HepG2 (cell line): ENCODE results near the gene LRRC3. TPM values are rescaled to one million over a fixed set of nuclear protein-coding genes. Genes with fewer than 3 reads are reported as not detected.
A peak's percentile ranks its signal among the peaks of the same experiment; 100 is the strongest.

ENCODE experiments used
- ATAC-seq: fragments of 200-7000 bp; cut with Tn5 transposase; 3 replicates; pipeline ENCODE4 v1.9.1; 2020; ENCODE audit warnings: mild to moderate bottlenecking, moderate library complexity
- BruUV-seq: library from RNA; stranded (reverse); fragments of 400-500 nt; replicated peaks from 2 replicates; lab custom pipeline; 2021; lab: Mats Ljungman, UMichigan
- CTCF ChIA-PET: fragments of 300-600 bp; formaldehyde crosslinking; extraction: SDS; loops from one replicate; lab custom pipeline; 2021; ENCODE audit warnings: low total read pairs, inconsistent platforms, low intra/inter-chr PET ratio; lab: Yijun Ruan, JAX
- POLR2A ChIA-PET: fragments of 350-600 bp; sonication (Branson Sonifier 250); formaldehyde crosslinking; loops from one replicate; lab custom pipeline; 2020; ENCODE audit warnings: antibody characterized with exemption, inconsistent platforms; lab: Yijun Ruan, JAX
- DNase-seq: peaks from one replicate; pipeline ENCODE4 v3.0.0-alpha.2; 2015; ENCODE audit warnings: low spot score
- FAIRE-seq: peaks from 3 replicates; lab custom pipeline; 2011; peaks lifted over from hg19 to GRCh38; lab: Jason Lieb, UNC
- H2AFZ ChIP-seq: one replicate; pipeline ENCODE4 v1.6.1; 2011; ENCODE audit warnings: low read length, inconsistent platforms
- H3K27ac ChIP-seq: fragments of 300-600 bp; 3 replicates; pipeline ENCODE4 v1.8.0; 2011; ENCODE audit warnings: mixed run types, mild to moderate bottlenecking, mixed read lengths, low read length, inconsistent platforms; ENCODE audit not compliant: insufficient read depth; ENCODE audit errors: extremely low read length
- H3K27me3 ChIP-seq, 2 experiments: fragments of 200-600 bp in 1 of 2; 2 replicates in 1 of 2; 3 replicates in 1 of 2; pipeline versions ENCODE4 v1.6.0 to v1.8.0; 2011; ENCODE audit warnings: low read length in 2 of 2, mild to moderate bottlenecking in 2 of 2, moderate library complexity in 2 of 2, inconsistent platforms in 1 of 2; ENCODE audit not compliant: insufficient read depth in 2 of 2, control insufficient read depth in 1 of 2
- H3K36me3 ChIP-seq, 2 experiments: fragments of 200-600 bp in 1 of 2; replicated peaks in 1 of 2; 2 replicates in 1 of 2; 3 replicates in 1 of 2; pipeline versions ENCODE4 v1.5.1 to v1.8.0; 2011; ENCODE audit warnings: low read length in 2 of 2, inconsistent platforms in 1 of 2; ENCODE audit not compliant: insufficient read depth in 2 of 2, control insufficient read depth in 1 of 2
- H3K4me1 ChIP-seq: 2 replicates; pipeline ENCODE4 v1.5.1; 2012; ENCODE audit warnings: low read length, inconsistent platforms; ENCODE audit not compliant: insufficient read depth
- H3K4me2 ChIP-seq: 2 replicates; pipeline ENCODE4 v1.6.0; 2011; ENCODE audit warnings: low read depth, low read length, inconsistent platforms
- H3K4me3 ChIP-seq, 3 experiments: fragments of 200-600 bp in 1 of 3; sonication (generic), shearing (Covaris generic) in 1 of 3; replicated peaks in 1 of 3; 2 replicates each; pipeline ENCODE4 v1.5.1; 2011 to 2016; ENCODE audit warnings: low read length in 3 of 3, inconsistent platforms in 2 of 3, low read depth in 2 of 3, mild to moderate bottlenecking in 2 of 3, control low read depth in 1 of 3, mixed read lengths in 1 of 3; ENCODE audit not compliant: insufficient read depth in 1 of 3
- H3K79me2 ChIP-seq: one replicate; pipeline ENCODE4 v1.6.1; 2011; ENCODE audit warnings: low read length, inconsistent platforms; ENCODE audit not compliant: insufficient read depth
- H3K9ac ChIP-seq: 2 replicates; pipeline ENCODE4 v1.6.0; 2011; ENCODE audit warnings: mild to moderate bottlenecking, low read depth, low read length, inconsistent platforms; ENCODE audit not compliant: insufficient read depth
- H3K9me3 ChIP-seq: 2 replicates; pipeline ENCODE4 v1.5.1; 2012; ENCODE audit warnings: mild to moderate bottlenecking, low read length
- H4K20me1 ChIP-seq: 2 replicates; pipeline ENCODE4 v1.6.0; 2011; ENCODE audit warnings: inconsistent platforms, mild to moderate bottlenecking, low read length, moderate library complexity; ENCODE audit not compliant: insufficient read depth
- ARNTL ChIP-seq: sonication (generic); formaldehyde crosslinking; IDR thresholded peaks from 2 replicates; pipeline ENCODE4 v1.4.0; 2020; ENCODE audit warnings: mild to moderate bottlenecking, missing genetic modification reagents
- DMAP1 ChIP-seq: IDR thresholded peaks from 2 replicates; pipeline ENCODE4 v1.6.1; 2016
- KDM5B ChIP-seq: sonication (generic); formaldehyde crosslinking; IDR thresholded peaks from 2 replicates; pipeline ENCODE4 v1.4.0; 2020; ENCODE audit warnings: missing genetic modification reagents, mild to moderate bottlenecking, borderline replicate concordance
- PHF8 ChIP-seq: sonication (generic); formaldehyde crosslinking; IDR thresholded peaks from 2 replicates; pipeline ENCODE4 v1.5.0; 2020; ENCODE audit warnings: missing genetic modification reagents
- RFXANK ChIP-seq: IDR thresholded peaks from 2 replicates; pipeline ENCODE4 v1.6.1; 2016
- SP1 ChIP-seq, 2 experiments: fragments of 450-650 bp in 1 of 2; sonication (generic) in 1 of 2; formaldehyde crosslinking in 1 of 2; IDR thresholded peaks; 2 replicates each; pipeline versions ENCODE4 v1.4.0 to v1.6.1; 2016 to 2020; ENCODE audit warnings: missing genetic modification reagents in 1 of 2
- ZFP41 ChIP-seq: sonication (generic); formaldehyde crosslinking; IDR thresholded peaks from 2 replicates; pipeline ENCODE4 v1.4.0; 2020; ENCODE audit warnings: mild to moderate bottlenecking, missing genetic modification reagents, borderline replicate concordance
- ZFP90 ChIP-seq: sonication (generic); formaldehyde crosslinking; IDR thresholded peaks from 2 replicates; pipeline ENCODE4 v1.8.0; 2022; ENCODE audit warnings: missing genetic modification reagents, mild to moderate bottlenecking, inconsistent platforms, borderline replicate concordance
- ZNF547 ChIP-seq: sonication (generic); formaldehyde crosslinking; IDR thresholded peaks from 2 replicates; pipeline ENCODE4 v1.5.1; 2020; ENCODE audit warnings: mild to moderate bottlenecking, missing genetic modification reagents
- ZNF709 ChIP-seq: sonication (generic); formaldehyde crosslinking; IDR thresholded peaks from 2 replicates; pipeline ENCODE4 v1.5.0; 2020; ENCODE audit warnings: mild to moderate bottlenecking, missing genetic modification reagents
- ZNF747 ChIP-seq: sonication (generic); formaldehyde crosslinking; IDR thresholded peaks from 2 replicates; pipeline ENCODE4 v1.8.1; 2023; ENCODE audit warnings: missing genetic modification reagents, mild to moderate bottlenecking, borderline replicate concordance
- WGBS: methylation state at CpG from one replicate; pipeline ENCODE4 v1.1.6; 2017; ENCODE audit warnings: low lambda C conversion rate; 5-methylcytosine and 5-hydroxymethylcytosine counted together
- in situ Hi-C: cut with HindIII; loops from 2 replicates; pipeline ENCODE4 v1.10.0; 2017; ENCODE audit warnings: low pct_unique_long_range_greater_than_20kb; ENCODE audit not compliant: extremely low pct_ligation_motif_present
- intact Hi-C: fragments of 100-400 bp; cut with micrococcal nuclease; formaldehyde crosslinking; loops from one replicate; pipeline ENCODE4 v1.10.0; 2022; ENCODE audit not compliant: unreplicated experiment
- polyA plus RNA-seq, 8 experiments: library from polyadenylated mRNA; depleted of rRNA in 3 of 8; stranded (reverse) in 7 of 8; unstranded in 1 of 8; fragments of >200 nt; fragmentation: Illumina TruSeq in 4 of 8; extraction: Trizol in 4 of 8; gene quantifications; 2 replicates each; pipeline versions ENCODE4 v1.2.1 to v1.2.3, GENCODE V29; 2011 to 2016; ENCODE audit warnings: low read depth in 4 of 8, missing spikeins in 1 of 8, mixed read lengths in 1 of 8; ENCODE audit not compliant: insufficient read depth in 1 of 8
- total RNA-seq, 5 experiments: library from RNA; depleted of rRNA; stranded (reverse); fragments of >200 nt; fragmentation: Illumina TruSeq; extraction: Trizol; gene quantifications; 2 replicates each; pipeline ENCODE4 v1.2.3, GENCODE V29; 2016; ENCODE audit warnings: low read depth in 1 of 5
- TF ChIP-seq, protein P1 (sequence below): sonication (generic); formaldehyde crosslinking; IDR thresholded peaks from 2 replicates; pipeline ENCODE4 v1.4.0; 2020; ENCODE audit warnings: missing genetic modification reagents, borderline replicate concordance
- TF ChIP-seq, protein P2 (sequence below): IDR thresholded peaks from 2 replicates; pipeline ENCODE4 v1.4.0; 2020; ENCODE audit warnings: mild to moderate bottlenecking, missing genetic modification reagents
- TF ChIP-seq, protein P3 (sequence below): sonication (generic); formaldehyde crosslinking; conservative IDR thresholded peaks from 2 replicates; pipeline ENCODE4 v1.8.0; 2022; ENCODE audit warnings: missing genetic modification reagents

LRRC3 gene
- total and polyA plus RNA-seq, 2 of the 13 experiments (the other 11 are each of a cell fraction or from before 2014, with no cell fraction given), result 4.8 to 16.5 TPM

GRCh38 chr21:44506279-44507255 lies 51.3 kb downstream of the LRRC3 start (continued):
- TF ChIP-seq, protein P1, sequence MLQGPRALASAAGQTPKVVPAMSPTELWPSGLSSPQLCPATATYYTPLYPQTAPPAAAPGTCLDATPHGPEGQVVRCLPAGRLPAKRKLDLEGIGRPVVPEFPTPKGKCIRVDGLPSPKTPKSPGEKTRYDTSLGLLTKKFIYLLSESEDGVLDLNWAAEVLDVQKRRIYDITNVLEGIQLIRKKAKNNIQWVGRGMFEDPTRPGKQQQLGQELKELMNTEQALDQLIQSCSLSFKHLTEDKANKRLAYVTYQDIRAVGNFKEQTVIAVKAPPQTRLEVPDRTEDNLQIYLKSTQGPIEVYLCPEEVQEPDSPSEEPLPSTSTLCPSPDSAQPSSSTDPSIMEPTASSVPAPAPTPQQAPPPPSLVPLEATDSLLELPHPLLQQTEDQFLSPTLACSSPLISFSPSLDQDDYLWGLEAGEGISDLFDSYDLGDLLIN (CRISPR knock-in tag), result no peak
- TF ChIP-seq ZFP41, result no peak
- TF ChIP-seq ZNF547 (CRISPR knock-in tag), result no peak
- TF ChIP-seq PHF8 (CRISPR knock-in tag), result peak; percentile 55
- TF ChIP-seq ARNTL (CRISPR knock-in tag), result no peak
- peak; percentile 69; the same call in 1 of the 2 replicates for TF ChIP-seq KDM5B (CRISPR knock-in tag)

DNA sequence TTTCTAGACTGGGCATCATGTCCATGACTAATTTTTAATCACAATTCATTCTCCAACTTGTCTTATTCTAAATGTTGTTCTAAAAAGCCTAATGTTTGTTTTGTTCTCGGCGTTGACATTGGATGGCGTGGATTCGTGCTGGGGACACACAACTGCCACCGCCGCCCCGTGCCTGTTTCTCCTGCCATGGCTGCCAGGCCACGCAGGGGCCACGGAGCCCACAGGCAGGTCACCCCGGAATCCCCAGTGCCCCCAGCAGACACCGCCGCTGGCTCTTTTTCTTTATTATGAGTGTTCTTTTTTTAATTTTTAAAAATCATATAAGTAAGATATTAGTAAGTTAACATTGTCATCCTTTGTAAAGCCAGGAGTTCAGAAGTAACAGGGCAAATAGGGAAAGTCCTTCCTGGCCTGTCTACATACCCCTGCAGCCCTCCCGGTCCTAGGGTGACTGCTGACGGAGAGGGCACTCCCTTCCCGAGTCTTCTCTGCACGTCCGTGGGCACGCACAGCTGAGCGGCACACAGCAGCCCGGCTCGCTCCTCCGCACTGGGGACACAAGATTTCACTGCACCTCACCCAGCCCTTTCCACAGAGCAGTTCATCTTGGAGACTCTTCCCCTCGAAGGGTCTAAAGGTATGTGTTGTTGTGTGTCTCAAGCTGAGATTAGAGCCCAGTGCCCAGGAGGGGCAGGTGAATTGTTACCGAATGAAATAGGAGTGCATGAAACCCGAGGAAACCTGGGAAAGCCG lies 52.5 kb downstream of the LRRC3 start:
- peaks cover 61% of the 10 kb centered on the region for H3K4me1 ChIP-seq
- FAIRE-seq (no peak), ATAC-seq (no peak), DNase-seq (no peak)
- no peaks in the 10 kb centered on the region for H4K20me1 ChIP-seq
- ChIA-PET CTCF (no interaction called here), POLR2A (interaction anchor here (0.7 kb wide), 1 partner anchor 10 kb away, joined by 3 read pairs; no protein-coding TSS in a partner anchor)
- no peak overlapping the region for H2AFZ ChIP-seq
- TF ChIP-seq ZNF747 (CRISPR knock-in tag) (0 out of 2 replicates have a peak, but pooled peaks have one; percentile 2), SP1 (IDR thresholded peaks at IDR 0.05) (no peak), SP1 (CRISPR knock-in tag; IDR thresholded peaks at IDR 0.05) (no peak), RFXANK (CRISPR knock-in tag) (no peak), ZNF709 (CRISPR knock-in tag) (no peak), DMAP1 (CRISPR knock-in tag) (no peak), ZFP90 (CRISPR knock-in tag) (no peak)
- TF ChIP-seq, protein P2, sequence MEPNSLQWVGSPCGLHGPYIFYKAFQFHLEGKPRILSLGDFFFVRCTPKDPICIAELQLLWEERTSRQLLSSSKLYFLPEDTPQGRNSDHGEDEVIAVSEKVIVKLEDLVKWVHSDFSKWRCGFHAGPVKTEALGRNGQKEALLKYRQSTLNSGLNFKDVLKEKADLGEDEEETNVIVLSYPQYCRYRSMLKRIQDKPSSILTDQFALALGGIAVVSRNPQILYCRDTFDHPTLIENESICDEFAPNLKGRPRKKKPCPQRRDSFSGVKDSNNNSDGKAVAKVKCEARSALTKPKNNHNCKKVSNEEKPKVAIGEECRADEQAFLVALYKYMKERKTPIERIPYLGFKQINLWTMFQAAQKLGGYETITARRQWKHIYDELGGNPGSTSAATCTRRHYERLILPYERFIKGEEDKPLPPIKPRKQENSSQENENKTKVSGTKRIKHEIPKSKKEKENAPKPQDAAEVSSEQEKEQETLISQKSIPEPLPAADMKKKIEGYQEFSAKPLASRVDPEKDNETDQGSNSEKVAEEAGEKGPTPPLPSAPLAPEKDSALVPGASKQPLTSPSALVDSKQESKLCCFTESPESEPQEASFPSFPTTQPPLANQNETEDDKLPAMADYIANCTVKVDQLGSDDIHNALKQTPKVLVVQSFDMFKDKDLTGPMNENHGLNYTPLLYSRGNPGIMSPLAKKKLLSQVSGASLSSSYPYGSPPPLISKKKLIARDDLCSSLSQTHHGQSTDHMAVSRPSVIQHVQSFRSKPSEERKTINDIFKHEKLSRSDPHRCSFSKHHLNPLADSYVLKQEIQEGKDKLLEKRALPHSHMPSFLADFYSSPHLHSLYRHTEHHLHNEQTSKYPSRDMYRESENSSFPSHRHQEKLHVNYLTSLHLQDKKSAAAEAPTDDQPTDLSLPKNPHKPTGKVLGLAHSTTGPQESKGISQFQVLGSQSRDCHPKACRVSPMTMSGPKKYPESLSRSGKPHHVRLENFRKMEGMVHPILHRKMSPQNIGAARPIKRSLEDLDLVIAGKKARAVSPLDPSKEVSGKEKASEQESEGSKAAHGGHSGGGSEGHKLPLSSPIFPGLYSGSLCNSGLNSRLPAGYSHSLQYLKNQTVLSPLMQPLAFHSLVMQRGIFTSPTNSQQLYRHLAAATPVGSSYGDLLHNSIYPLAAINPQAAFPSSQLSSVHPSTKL, result no peak
- TF ChIP-seq, protein P3, sequence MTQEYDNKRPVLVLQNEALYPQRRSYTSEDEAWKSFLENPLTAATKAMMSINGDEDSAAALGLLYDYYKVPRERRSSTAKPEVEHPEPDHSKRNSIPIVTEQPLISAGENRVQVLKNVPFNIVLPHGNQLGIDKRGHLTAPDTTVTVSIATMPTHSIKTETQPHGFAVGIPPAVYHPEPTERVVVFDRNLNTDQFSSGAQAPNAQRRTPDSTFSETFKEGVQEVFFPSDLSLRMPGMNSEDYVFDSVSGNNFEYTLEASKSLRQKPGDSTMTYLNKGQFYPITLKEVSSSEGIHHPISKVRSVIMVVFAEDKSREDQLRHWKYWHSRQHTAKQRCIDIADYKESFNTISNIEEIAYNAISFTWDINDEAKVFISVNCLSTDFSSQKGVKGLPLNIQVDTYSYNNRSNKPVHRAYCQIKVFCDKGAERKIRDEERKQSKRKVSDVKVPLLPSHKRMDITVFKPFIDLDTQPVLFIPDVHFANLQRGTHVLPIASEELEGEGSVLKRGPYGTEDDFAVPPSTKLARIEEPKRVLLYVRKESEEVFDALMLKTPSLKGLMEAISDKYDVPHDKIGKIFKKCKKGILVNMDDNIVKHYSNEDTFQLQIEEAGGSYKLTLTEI (CRISPR knock-in tag), result no peak
- intact Hi-C loops (no loop called here), in situ Hi-C loops (loop anchor here (5.0 kb wide), 1 partner anchor 229 kb away; no protein-coding TSS in a partner anchor)
- H3K36me3 ChIP-seq, result peaks cover 14 to 19% of the 10 kb centered on the region in 2 experiments
- peak overlapping the region; percentile 91 for H3K27ac ChIP-seq
- peak overlapping the region; percentile 98 for H3K4me2 ChIP-seq
- H3K27me3 ChIP-seq, result no peaks in the 10 kb centered on the region; a peak in 1 of 5 replicates
- BruUV-seq, result no TSS peak
- H3K9me3 ChIP-seq, result no peaks in the 10 kb centered on the region
- H3K79me2 ChIP-seq, result peaks cover 25% of the 10 kb centered on the region
- H3K9ac ChIP-seq, result peak overlapping the region; percentile 83
- 85% methylated on average over 25 of the region's 26 CpGs for WGBS
- peak overlapping the region; percentile 57 to 77 (median 67) for H3K4me3 ChIP-seq
